Adrenal gland (tissue), 5 donors: Measurements from ENCODE around the gene SLC36A1.

Source experiments
- CTCF ChIP-seq, 6 experiments: fragments of 450-650 bp in 4 of 6; fragments of 200-600 bp in 2 of 6; sonication (generic) in 1 of 6; IDR thresholded peaks; 1 replicate in 5 of 6; 2 replicates in 1 of 6; pipeline versions ENCODE4 v1.5.1 to v1.8.0; 2016 to 2021; ENCODE audit warnings: antibody characterized with exemption in 6 of 6, mild to moderate bottlenecking in 2 of 6, moderate library complexity in 1 of 6
- POLR2A ChIP-seq, 2 donors: fragments of 450-650 bp; IDR thresholded peaks; one replicate each; pipeline ENCODE4 v1.6.1; 2017; ENCODE audit warnings: antibody characterized with exemption in 2 of 2, mild to moderate bottlenecking in 2 of 2, moderate library complexity in 1 of 2
- donor health status: DM: no; HTN: no; CAD: no.

DNA sequence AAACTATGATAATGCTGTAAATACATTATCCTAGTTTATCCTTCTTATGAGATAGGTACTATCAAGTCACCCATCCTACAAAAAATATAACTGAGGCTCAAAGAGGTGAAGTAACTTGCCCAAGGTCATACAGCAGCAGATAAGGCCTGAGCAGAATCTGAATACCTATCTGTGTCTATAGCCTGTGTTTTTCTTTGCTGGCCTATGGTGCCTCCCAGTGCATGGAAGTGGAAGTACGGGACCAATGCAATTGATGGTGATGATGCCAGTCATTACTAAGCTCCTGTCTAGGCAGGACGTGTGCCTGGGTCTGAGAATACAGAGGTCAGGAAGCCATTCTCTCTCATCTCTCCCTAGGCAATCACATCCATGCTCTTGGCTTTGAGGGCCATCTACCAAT, 75.9 kb downstream of the SLC36A1 start:
- TF ChIP-seq CTCF (IDR thresholded peaks at IDR 0.05) (peak; percentile 16 to 57 (median 52)), POLR2A (IDR thresholded peaks at IDR 0.05) (no peak)
